Measurements from ENCODE around the gene USP11.
"Not testable (repeated sequence)": the region's sequence is repeated elsewhere in the genome, so short reads cannot be mapped to it uniquely, and the experiment has no call there.

The USP11 gene

GRCh38 chrX:47248576-47248975, 15.8 kb downstream of the USP11 start:
- no peak overlapping the region for H3K27ac ChIP-seq (ENCODE audit: low read depth, low read length)
- peaks cover 45% of the 10 kb centered on the region for H3K36me3 ChIP-seq (ENCODE audit: control insufficient read depth, insufficient read depth, low read length)
- no peaks in the 10 kb centered on the region for H3K4me1 ChIP-seq (ENCODE audit: control insufficient read depth, insufficient read depth, low read length)
- no peaks in the 10 kb centered on the region for H3K27me3 ChIP-seq (ENCODE audit: control insufficient read depth, insufficient read depth, low read length)
- no peak overlapping the region for H3K4me3 ChIP-seq (ENCODE audit: low read depth, low read length)
- H3K9ac ChIP-seq (ENCODE audit: low read depth, low read length): no peak overlapping the region
- H3K9me3 ChIP-seq (ENCODE audit: control insufficient read depth, insufficient read depth, low read length): no peaks in the 10 kb centered on the region

DNA sequence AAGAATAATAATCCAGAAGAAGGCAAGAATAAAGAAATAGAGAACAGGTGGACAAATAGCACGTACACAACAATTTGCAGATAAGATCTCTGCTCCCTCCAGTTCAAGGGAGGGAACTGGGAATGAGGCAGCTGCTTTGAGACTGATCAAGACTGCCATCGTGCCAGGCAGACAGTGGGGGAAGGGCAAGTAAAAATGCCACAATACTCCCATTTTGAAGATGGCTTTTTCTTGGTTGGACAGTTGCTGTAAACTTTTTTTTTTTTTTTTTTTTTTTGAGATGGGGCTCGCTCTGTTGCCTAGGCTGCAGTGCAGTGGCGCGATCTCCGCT, 17.2 kb downstream of the USP11 start:
- H3K9me3 ChIP-seq (ENCODE audit: control insufficient read depth, insufficient read depth, low read length): no peaks in the 10 kb centered on the region
- peaks cover 31% of the 10 kb centered on the region for H3K36me3 ChIP-seq (ENCODE audit: control insufficient read depth, insufficient read depth, low read length)
- no peak overlapping the region for H3K27ac ChIP-seq (ENCODE audit: low read depth, low read length)
- H3K9ac ChIP-seq (ENCODE audit: low read depth, low read length): no peak overlapping the region
- H3K4me1 ChIP-seq (ENCODE audit: control insufficient read depth, insufficient read depth, low read length): no peaks in the 10 kb centered on the region
- H3K27me3 ChIP-seq (ENCODE audit: control insufficient read depth, insufficient read depth, low read length): no peaks in the 10 kb centered on the region
- no peak overlapping the region for H3K4me3 ChIP-seq (ENCODE audit: low read depth, low read length)

- not testable (repeated sequence) for H3K4me1 ChIP-seq (ENCODE audit: control insufficient read depth, insufficient read depth, low read length); H3K27me3 ChIP-seq (ENCODE audit: control insufficient read depth, insufficient read depth, low read length); H3K9me3 ChIP-seq (ENCODE audit: control insufficient read depth, insufficient read depth, low read length); H3K4me3 ChIP-seq (ENCODE audit: low read depth, low read length); H3K36me3 ChIP-seq (ENCODE audit: control insufficient read depth, insufficient read depth, low read length); H3K9ac ChIP-seq (ENCODE audit: low read depth, low read length); H3K27ac ChIP-seq (ENCODE audit: low read depth, low read length)
Observed at GRCh38 chrX:47257620-47258019, 24.8 kb downstream of the USP11 start.

- Histone ChIP-seq H3K9me3 (ENCODE audit: control insufficient read depth, insufficient read depth, low read length) (no peaks in the 10 kb centered on the region), H3K27me3 (ENCODE audit: control insufficient read depth, insufficient read depth, low read length) (no peaks in the 10 kb centered on the region), H3K27ac (ENCODE audit: low read depth, low read length) (peak overlapping the region; percentile 49), H3K36me3 (ENCODE audit: control insufficient read depth, insufficient read depth, low read length) (no peaks in the 10 kb centered on the region), H3K4me3 (ENCODE audit: low read depth, low read length) (no peak overlapping the region), H3K9ac (ENCODE audit: low read depth, low read length) (no peak overlapping the region), H3K4me1 (ENCODE audit: control insufficient read depth, insufficient read depth, low read length) (no peaks in the 10 kb centered on the region)
Observed at GRCh38 chrX:47264483-47265173, 31.8 kb downstream of the USP11 start.

GRCh38 chrX:47266643-47267042, 33.8 kb downstream of the USP11 start:
- no peaks in the 10 kb centered on the region for H3K9me3 ChIP-seq (ENCODE audit: control insufficient read depth, insufficient read depth, low read length)
- no peak overlapping the region for H3K4me3 ChIP-seq (ENCODE audit: low read depth, low read length)
- no peaks in the 10 kb centered on the region for H3K36me3 ChIP-seq (ENCODE audit: control insufficient read depth, insufficient read depth, low read length)
- peak overlapping the region; percentile 28 for H3K27ac ChIP-seq (ENCODE audit: low read depth, low read length)
- H3K27me3 ChIP-seq (ENCODE audit: control insufficient read depth, insufficient read depth, low read length): no peaks in the 10 kb centered on the region
- no peaks in the 10 kb centered on the region for H3K4me1 ChIP-seq (ENCODE audit: control insufficient read depth, insufficient read depth, low read length)
- no peak overlapping the region for H3K9ac ChIP-seq (ENCODE audit: low read depth, low read length)

DNA sequence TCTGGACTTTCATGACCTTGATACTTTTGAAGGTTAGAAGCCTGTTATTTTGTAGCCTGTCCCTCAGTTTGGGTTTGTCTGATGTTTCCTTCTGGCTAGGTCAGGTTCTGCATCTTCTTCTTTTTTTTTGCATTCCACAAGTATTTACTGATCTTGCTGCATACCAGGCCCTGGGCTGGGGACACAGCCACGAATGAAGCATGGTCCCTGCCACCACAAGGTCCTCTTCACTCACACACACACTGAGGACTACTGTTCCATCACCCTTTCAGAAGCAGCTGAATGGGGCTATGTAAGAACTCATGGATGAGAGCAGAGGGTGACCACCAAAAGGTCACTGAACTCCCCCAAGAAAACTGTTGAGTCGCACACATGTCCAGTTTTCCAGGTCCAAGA, 39.2 kb downstream of the USP11 start:
- Histone ChIP-seq H3K4me1 (ENCODE audit: control insufficient read depth, insufficient read depth, low read length) (no peaks in the 10 kb centered on the region), H3K27me3 (ENCODE audit: control insufficient read depth, insufficient read depth, low read length) (no peaks in the 10 kb centered on the region), H3K9ac (ENCODE audit: low read depth, low read length) (no peak overlapping the region), H3K27ac (ENCODE audit: low read depth, low read length) (no peak overlapping the region), H3K36me3 (ENCODE audit: control insufficient read depth, insufficient read depth, low read length) (no peaks in the 10 kb centered on the region), H3K4me3 (ENCODE audit: low read depth, low read length) (no peak overlapping the region), H3K9me3 (ENCODE audit: control insufficient read depth, insufficient read depth, low read length) (no peaks in the 10 kb centered on the region)

GRCh38 chrX:47273011-47273730, 40.4 kb downstream of the USP11 start:
- no peaks in the 10 kb centered on the region for H3K4me1 ChIP-seq (ENCODE audit: control insufficient read depth, insufficient read depth, low read length)
- H3K4me3 ChIP-seq (ENCODE audit: low read depth, low read length): no peak overlapping the region
- H3K36me3 ChIP-seq (ENCODE audit: control insufficient read depth, insufficient read depth, low read length): no peaks in the 10 kb centered on the region
- no peak overlapping the region for H3K9ac ChIP-seq (ENCODE audit: low read depth, low read length)
- no peak overlapping the region for H3K27ac ChIP-seq (ENCODE audit: low read depth, low read length)
- H3K27me3 ChIP-seq (ENCODE audit: control insufficient read depth, insufficient read depth, low read length): no peaks in the 10 kb centered on the region
- no peaks in the 10 kb centered on the region for H3K9me3 ChIP-seq (ENCODE audit: control insufficient read depth, insufficient read depth, low read length)

GRCh38 chrX:47278691-47279090, 45.9 kb downstream of the USP11 start:
- Histone ChIP-seq H3K9me3 (ENCODE audit: control insufficient read depth, insufficient read depth, low read length) (no peaks in the 10 kb centered on the region), H3K4me1 (ENCODE audit: control insufficient read depth, insufficient read depth, low read length) (no peaks in the 10 kb centered on the region), H3K27ac (ENCODE audit: low read depth, low read length) (no peak overlapping the region), H3K27me3 (ENCODE audit: control insufficient read depth, insufficient read depth, low read length) (no peaks in the 10 kb centered on the region), H3K36me3 (ENCODE audit: control insufficient read depth, insufficient read depth, low read length) (no peaks in the 10 kb centered on the region), H3K4me3 (ENCODE audit: low read depth, low read length) (no peak overlapping the region), H3K9ac (ENCODE audit: low read depth, low read length) (no peak overlapping the region)

GRCh38 chrX:47283015-47283771, 50.4 kb downstream of the USP11 start:
- Histone ChIP-seq H3K36me3 (ENCODE audit: control insufficient read depth, insufficient read depth, low read length) (no peaks in the 10 kb centered on the region), H3K9ac (ENCODE audit: low read depth, low read length) (no peak overlapping the region), H3K4me1 (ENCODE audit: control insufficient read depth, insufficient read depth, low read length) (no peaks in the 10 kb centered on the region), H3K27ac (ENCODE audit: low read depth, low read length) (no peak overlapping the region), H3K27me3 (ENCODE audit: control insufficient read depth, insufficient read depth, low read length) (no peaks in the 10 kb centered on the region), H3K4me3 (ENCODE audit: low read depth, low read length) (no peak overlapping the region), H3K9me3 (ENCODE audit: control insufficient read depth, insufficient read depth, low read length) (no peaks in the 10 kb centered on the region)

DNA sequence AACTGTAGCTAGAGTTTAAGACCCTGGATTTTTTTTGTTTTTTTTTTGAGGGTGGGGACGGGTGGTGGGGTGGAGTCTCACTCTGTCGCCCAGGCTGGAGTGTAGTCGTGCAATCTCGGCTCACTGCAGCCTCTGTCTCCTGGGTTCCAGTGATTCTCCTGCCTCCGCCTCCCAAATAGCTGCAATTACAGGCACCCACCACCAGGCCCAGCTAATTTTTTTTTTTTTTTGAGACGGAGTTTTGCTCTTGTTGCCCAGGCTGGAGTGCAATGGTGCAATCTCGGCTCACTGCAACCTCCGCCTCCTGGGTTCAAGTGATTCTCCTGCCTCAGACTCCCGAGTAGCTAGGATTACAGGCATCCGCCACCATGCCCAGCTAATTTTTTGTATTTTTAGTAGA, 51.8 kb downstream of the USP11 start:
- not testable (repeated sequence) for H3K27ac ChIP-seq (ENCODE audit: low read depth, low read length); H3K27me3 ChIP-seq (ENCODE audit: control insufficient read depth, insufficient read depth, low read length)

DNA sequence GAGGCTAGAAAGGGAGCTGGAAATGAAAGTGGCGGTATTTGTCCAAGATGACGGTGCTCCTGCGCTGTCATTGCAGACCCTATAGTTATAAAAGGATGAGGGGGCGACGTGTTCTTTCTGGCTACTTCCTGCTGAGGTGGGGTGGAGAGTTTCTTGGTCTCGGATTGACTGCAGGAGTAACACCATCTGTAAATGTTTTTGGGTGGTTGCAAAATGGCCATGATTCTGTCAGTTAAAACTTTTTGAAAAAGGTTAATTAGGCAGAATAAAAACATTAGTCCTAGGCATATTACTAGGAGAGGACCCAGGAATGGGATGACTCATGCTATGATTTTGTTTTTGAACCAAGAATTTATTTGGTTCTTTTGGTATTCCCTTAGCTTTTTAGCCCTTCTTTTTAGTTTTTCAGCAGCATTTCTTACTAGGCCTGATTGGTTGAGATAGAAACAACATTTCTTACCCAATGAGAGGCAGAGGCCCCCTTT, 53.1 kb downstream of the USP11 start:
- H3K4me3 ChIP-seq (ENCODE audit: low read depth, low read length): no peak overlapping the region
- no peak overlapping the region for H3K9ac ChIP-seq (ENCODE audit: low read depth, low read length)
- H3K36me3 ChIP-seq (ENCODE audit: control insufficient read depth, insufficient read depth, low read length): no peaks in the 10 kb centered on the region
- H3K27me3 ChIP-seq (ENCODE audit: control insufficient read depth, insufficient read depth, low read length): no peaks in the 10 kb centered on the region
- H3K9me3 ChIP-seq (ENCODE audit: control insufficient read depth, insufficient read depth, low read length): no peaks in the 10 kb centered on the region
- H3K27ac ChIP-seq (ENCODE audit: low read depth, low read length): no peak overlapping the region
- no peaks in the 10 kb centered on the region for H3K4me1 ChIP-seq (ENCODE audit: control insufficient read depth, insufficient read depth, low read length)

More for the DNA sequence above, 51.8 kb downstream of the USP11 start:
- H3K9me3 ChIP-seq (ENCODE audit: control insufficient read depth, insufficient read depth, low read length); H3K36me3 ChIP-seq (ENCODE audit: control insufficient read depth, insufficient read depth, low read length); H3K4me3 ChIP-seq (ENCODE audit: low read depth, low read length); H3K4me1 ChIP-seq (ENCODE audit: control insufficient read depth, insufficient read depth, low read length); H3K9ac ChIP-seq (ENCODE audit: low read depth, low read length): not testable (repeated sequence)

Data from HUES48 (cell line).